Effector CD8-positive, alpha-beta T cell (primary cell): Measurements from ENCODE around the gene PHOSPHO2.

ENCODE experiments used
- DNase-seq: peaks from one replicate; lab custom pipeline; 2025; lab: John Stamatoyannopoulos, UW

The PHOSPHO2 gene

GRCh38 chr2:169716938-169717690, 22.8 kb downstream of the PHOSPHO2 start:
- no peak for DNase-seq

- DNase-seq: no peak
Measured at GRCh38 chr2:169717691-169718063, 23.4 kb downstream of the PHOSPHO2 start.

- DNase-seq: no peak
Measured at GRCh38 chr2:169718930-169719504, 24.7 kb downstream of the PHOSPHO2 start.

GRCh38 chr2:169721016-169721415, 26.7 kb downstream of the PHOSPHO2 start:
- no peak for DNase-seq

GRCh38 chr2:169727065-169727464, 32.8 kb downstream of the PHOSPHO2 start:
- DNase-seq: no peak

- no peak for DNase-seq
Measured at GRCh38 chr2:169729274-169729605, 35.0 kb downstream of the PHOSPHO2 start.

GRCh38 chr2:169732075-169732474, 37.8 kb downstream of the PHOSPHO2 start:
- no peak for DNase-seq

- no peak for DNase-seq
Measured at GRCh38 chr2:169732583-169733358, 38.5 kb downstream of the PHOSPHO2 start.

- DNase-seq: no peak
Measured at GRCh38 chr2:169734169-169734847, 40.0 kb downstream of the PHOSPHO2 start.

GRCh38 chr2:169735623-169736022, 41.4 kb downstream of the PHOSPHO2 start:
- DNase-seq: no peak

- no peak for DNase-seq
Measured at GRCh38 chr2:169736902-169737301, 42.6 kb downstream of the PHOSPHO2 start.

- no peak for DNase-seq
Measured at GRCh38 chr2:169738566-169739229, 44.4 kb downstream of the PHOSPHO2 start.

- DNase-seq: no peak
Measured at GRCh38 chr2:169739351-169739750, 45.1 kb downstream of the PHOSPHO2 start.

GRCh38 chr2:169743549-169743948, 49.3 kb downstream of the PHOSPHO2 start:
- DNase-seq: no peak

- no peak for DNase-seq
Measured at GRCh38 chr2:169746240-169746639, 52.0 kb downstream of the PHOSPHO2 start.

- DNase-seq: no peak
Measured at GRCh38 chr2:169748319-169748718, 54.0 kb downstream of the PHOSPHO2 start.
